Measurements from ENCODE around the gene PPP1R3D.

PPP1R3D gene

DNA sequence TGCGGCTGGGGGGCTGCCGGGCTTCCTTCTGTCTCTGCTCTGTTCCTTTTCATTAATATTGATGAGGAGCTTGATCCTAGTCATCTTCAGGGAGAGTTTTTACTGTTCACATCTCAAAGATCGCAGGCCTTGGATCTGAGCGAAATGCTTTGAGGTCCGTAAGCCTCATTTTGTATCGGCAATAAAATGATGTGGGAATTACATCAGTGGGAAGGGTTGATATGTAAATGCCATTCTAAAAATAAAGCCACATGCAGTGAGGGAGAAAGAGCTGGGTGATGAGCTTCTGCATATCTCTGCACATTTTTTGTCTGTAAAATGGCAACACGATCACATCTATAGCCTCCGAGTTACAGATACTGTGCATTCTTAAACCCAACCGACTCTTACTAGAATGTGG lies 43.0 kb upstream of the PPP1R3D start:
- ChIA-PET CTCF (interaction anchor here (1.2 kb wide), 1 partner anchor 10 kb away, joined by 3 read pairs; no protein-coding TSS in a partner anchor), POLR2A (no interaction called here)
- TF ChIP-seq, protein P1, sequence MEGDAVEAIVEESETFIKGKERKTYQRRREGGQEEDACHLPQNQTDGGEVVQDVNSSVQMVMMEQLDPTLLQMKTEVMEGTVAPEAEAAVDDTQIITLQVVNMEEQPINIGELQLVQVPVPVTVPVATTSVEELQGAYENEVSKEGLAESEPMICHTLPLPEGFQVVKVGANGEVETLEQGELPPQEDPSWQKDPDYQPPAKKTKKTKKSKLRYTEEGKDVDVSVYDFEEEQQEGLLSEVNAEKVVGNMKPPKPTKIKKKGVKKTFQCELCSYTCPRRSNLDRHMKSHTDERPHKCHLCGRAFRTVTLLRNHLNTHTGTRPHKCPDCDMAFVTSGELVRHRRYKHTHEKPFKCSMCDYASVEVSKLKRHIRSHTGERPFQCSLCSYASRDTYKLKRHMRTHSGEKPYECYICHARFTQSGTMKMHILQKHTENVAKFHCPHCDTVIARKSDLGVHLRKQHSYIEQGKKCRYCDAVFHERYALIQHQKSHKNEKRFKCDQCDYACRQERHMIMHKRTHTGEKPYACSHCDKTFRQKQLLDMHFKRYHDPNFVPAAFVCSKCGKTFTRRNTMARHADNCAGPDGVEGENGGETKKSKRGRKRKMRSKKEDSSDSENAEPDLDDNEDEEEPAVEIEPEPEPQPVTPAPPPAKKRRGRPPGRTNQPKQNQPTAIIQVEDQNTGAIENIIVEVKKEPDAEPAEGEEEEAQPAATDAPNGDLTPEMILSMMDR (IDR thresholded peaks at IDR 0.05; ENCODE audit: control extremely low read depth, extremely low read depth, low read depth, missing control alignments) = no peak
- DNase-seq (ENCODE audit: extremely low spot score) = no peak

DNA sequence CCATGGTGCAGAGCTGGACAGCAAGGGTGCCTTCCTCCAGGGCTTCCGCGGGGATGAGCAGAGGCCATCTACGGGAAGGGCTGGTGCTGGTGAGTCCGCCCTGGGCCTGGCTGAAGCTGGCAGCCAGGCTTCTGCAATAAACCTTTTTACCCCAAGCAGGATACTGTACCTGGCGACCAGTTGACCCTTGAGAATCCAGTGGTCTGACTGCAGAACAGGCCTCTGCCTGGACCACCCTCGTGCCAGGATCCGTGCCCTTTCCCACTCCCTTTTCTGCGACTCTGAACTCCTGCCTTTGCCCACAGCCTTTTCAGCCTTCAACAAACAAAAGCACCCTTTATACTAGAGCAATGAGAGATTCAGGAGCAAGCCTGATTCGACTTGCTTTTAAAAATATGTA lies 37.0 kb upstream of the PPP1R3D start:
- CTCF ChIA-PET = no interaction called here
- POLR2A ChIA-PET = no interaction called here

DNA sequence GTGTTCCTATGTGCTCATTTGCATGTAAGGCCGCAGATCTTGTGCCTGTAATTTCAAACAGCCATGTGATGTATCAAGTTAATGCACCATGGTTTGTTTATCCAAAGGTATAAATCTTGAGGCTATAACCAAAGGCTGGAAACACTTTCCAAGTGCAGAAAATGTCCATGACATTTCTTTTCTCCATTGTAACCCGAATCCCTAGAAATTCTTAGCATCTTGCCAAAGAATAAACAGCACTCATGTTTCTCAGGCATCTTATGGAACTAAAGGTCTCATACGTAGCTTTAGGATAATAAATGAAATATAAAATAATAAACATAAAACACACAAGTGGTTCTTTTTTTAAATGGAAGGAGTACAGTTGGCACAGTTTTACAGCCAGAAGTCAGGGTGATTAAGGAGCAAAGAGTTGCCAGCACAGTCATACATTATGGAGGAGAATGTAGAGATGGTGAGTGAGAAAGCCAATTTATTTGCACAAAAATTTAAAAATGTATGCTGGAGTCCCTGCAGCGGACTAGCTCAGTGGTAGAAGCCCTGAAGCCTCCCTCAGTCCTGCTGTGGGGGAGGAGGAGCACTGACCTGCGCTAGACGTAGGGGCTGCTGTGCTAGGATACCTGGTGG lies 36.2 kb upstream of the PPP1R3D start:
- ChIA-PET POLR2A (no interaction called here), CTCF (no interaction called here)
- TF ChIP-seq, protein P1 (IDR thresholded peaks at IDR 0.05; ENCODE audit: control extremely low read depth, extremely low read depth, low read depth, missing control alignments) = no peak
- DNase-seq (ENCODE audit: extremely low spot score) = no peak

More for the DNA sequence above, 37.0 kb upstream of the PPP1R3D start:
- DNase-seq (ENCODE audit: extremely low spot score) = no peak
- TF ChIP-seq, protein P1 (IDR thresholded peaks at IDR 0.05; ENCODE audit: control extremely low read depth, extremely low read depth, low read depth, missing control alignments) = no peak

DNA sequence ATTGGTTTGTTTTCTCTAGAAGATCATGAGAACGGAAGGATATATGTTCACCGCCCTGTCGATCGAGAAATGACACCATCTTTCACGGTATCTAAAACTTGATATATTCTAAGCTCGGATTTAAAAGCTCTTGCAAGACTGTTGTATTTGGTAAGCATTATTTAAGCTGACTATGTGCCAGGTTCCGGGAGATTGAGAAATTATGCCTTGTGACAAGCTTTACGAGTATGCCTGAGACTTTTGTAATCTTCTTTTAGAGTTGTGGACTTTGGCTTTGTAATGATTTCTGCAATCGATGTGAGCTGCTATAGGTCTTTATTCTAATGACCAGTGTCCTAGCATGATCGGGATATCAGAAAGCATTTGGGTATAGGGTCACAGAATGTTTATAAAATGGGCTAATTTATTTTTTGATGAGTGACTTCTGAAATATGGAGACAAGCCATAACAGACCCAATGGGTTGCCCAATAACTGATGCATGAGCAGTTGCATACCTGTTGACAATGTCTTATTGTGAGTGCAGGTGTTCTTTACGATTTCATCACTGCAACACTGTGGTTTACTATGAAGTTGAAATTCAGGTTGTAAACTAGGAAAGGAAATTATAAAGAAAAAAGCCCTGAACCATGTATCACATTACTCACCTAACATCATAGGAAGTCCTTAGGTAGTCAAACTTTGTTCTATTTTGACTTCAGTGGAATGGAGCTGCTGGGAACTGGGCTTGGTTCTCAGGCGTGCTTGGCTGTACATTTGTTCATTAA lies 32.1 kb upstream of the PPP1R3D start:
- ChIA-PET POLR2A (no interaction called here), CTCF (interaction anchor here (1.2 to 2.0 kb wide), 3 partner anchors 11 to 16 kb away, joined by 3 to 6 read pairs (median 3); no protein-coding TSS in a partner anchor)
- TF ChIP-seq, protein P1 (IDR thresholded peaks at IDR 0.05; ENCODE audit: control extremely low read depth, extremely low read depth, low read depth, missing control alignments) = no peak
- DNase-seq (ENCODE audit: extremely low spot score) = no peak

DNA sequence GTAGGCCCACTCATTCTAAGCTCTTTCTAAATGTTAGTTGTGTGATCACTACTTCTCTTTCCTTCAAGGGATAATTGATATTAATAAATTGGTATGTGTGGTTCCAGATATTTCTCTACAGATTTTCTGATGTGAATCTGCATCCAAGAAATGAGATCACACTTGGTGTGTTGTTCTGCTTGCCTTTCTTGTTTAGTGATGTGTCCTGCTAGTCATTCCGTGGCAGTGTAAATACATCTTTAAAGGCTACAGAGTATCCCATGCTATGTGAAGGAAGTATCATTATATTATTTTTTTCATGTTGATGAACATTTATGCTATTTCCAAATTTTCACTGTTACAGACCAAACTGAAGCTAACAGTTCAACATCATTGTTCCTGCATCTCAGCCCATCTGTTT lies 31.3 kb upstream of the PPP1R3D start:
- ChIA-PET POLR2A (no interaction called here), CTCF (interaction anchor here (1.2 to 2.0 kb wide), 2 partner anchors 11 to 17 kb away, joined by 3 to 6 read pairs; no protein-coding TSS in a partner anchor)
- DNase-seq (ENCODE audit: extremely low spot score) = no peak
- TF ChIP-seq, protein P1 (IDR thresholded peaks at IDR 0.05; ENCODE audit: control extremely low read depth, extremely low read depth, low read depth, missing control alignments) = no peak

DNA sequence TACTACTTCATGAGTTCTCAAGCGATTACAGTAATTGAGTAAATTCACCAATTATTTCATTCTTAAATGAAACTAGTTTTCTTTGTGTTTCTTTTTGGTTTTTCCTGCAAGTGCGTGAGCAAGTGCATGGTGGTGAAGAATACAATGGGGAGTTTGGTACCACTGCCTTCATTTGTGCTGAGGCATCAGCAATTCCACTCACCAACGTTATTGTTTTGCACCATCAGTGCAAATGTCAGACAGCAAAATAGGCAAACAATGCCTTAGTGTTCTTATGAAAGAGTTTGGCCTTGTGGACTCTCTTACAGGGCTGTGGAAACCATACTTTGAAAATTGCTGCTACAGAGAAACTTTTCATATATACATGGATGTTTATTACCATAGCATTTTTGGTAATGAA lies 26.3 kb upstream of the PPP1R3D start:
- CTCF ChIA-PET = no interaction called here
- POLR2A ChIA-PET = no interaction called here
- DNase-seq (ENCODE audit: extremely low spot score) = no peak
- TF ChIP-seq, protein P1 (IDR thresholded peaks at IDR 0.05; ENCODE audit: control extremely low read depth, extremely low read depth, low read depth, missing control alignments) = no peak

All from GM10248 (cell line).